GM23248 (cell line): ENCODE results near the gene FGF14.

Experiments used
- EZH2 ChIP-seq: fragments of 200-600 bp; sonication (generic); IDR thresholded peaks from 2 replicates; pipeline ENCODE4 v1.6.1; 2018; ENCODE audit warnings: antibody characterized with exemption, mild to moderate bottlenecking; ENCODE audit not compliant: insufficient read depth, poor library complexity, severe bottlenecking
- EZH2phosphoT487 ChIP-seq: fragments of 200-600 bp; sonication (generic); IDR thresholded peaks from 2 replicates; pipeline ENCODE4 v1.6.1; 2018; ENCODE audit warnings: antibody characterized with exemption, moderate library complexity, mild to moderate bottlenecking, low read depth; ENCODE audit not compliant: insufficient read depth

DNA sequence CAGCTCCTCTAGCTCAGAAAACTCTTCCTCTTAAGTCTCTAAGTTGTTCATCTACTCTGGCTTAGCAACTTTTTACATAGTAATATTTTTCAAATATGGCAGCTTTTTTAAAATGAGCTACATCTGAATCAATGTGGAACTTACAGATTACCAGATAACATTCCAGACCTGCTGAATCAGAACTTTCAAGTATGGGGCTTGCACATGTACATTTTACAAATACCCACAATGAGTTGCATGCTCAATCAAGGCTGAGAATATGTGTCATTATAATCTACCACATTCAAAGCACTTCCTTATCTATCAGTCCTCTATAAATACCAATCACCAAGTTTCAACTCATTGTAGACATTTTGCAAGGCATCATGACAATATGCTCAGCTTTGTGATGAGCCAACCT, 383.1 kb downstream of the FGF14 start:
- no peak for TF ChIP-seq EZH2phosphoT487
- TF ChIP-seq EZH2 = no peak
